Left ventricle myocardium inferior (tissue), 1 donor: Measurements from ENCODE around the gene KCNK18. TPM values are rescaled to one million over a fixed set of nuclear protein-coding genes. Genes with fewer than 3 reads are reported as not detected.

ENCODE experiments used
- DNase-seq: peaks from one replicate; pipeline ENCODE4 v3.0.0-alpha.2; 2020
- H3K27ac ChIP-seq: fragments of 200-600 bp; replicated peaks from 2 replicates; pipeline ENCODE4 v1.8.0; 2021
- H3K27me3 ChIP-seq: fragments of 200-600 bp; 2 replicates; pipeline ENCODE4 v1.8.0; 2021; ENCODE audit warnings: low read depth
- H3K36me3 ChIP-seq: fragments of 200-600 bp; 2 replicates; pipeline ENCODE4 v1.8.0; 2021
- H3K4me1 ChIP-seq: fragments of 200-600 bp; 2 replicates; pipeline ENCODE4 v1.8.0; 2021
- H3K4me3 ChIP-seq: fragments of 200-600 bp; 2 replicates; pipeline ENCODE4 v1.8.0; 2021; ENCODE audit warnings: mild to moderate bottlenecking, moderate library complexity
- H3K9me3 ChIP-seq: fragments of 200-600 bp; replicated peaks from 2 replicates; pipeline ENCODE4 v1.8.0; 2021
- CTCF ChIP-seq: fragments of 200-600 bp; IDR thresholded peaks from 2 replicates; pipeline ENCODE4 v1.8.0; 2021; ENCODE audit warnings: antibody characterized with exemption, mild to moderate bottlenecking, borderline replicate concordance
- intact Hi-C: fragments of 100-400 bp; cut with micrococcal nuclease; formaldehyde crosslinking; loops from one replicate; pipeline ENCODE4 v1.11.0; 2022
- total RNA-seq: library from RNA; stranded (reverse); fragmentation: NEBNext Ultra II Directional; extraction: Animal tissue kit (Norgen Biotek cat#: 25700); gene quantifications from one replicate; pipeline ENCODE4 v1.2.1, GENCODE V29; 2021
- donor health status: DM: no; HTN: yes; CAD: no; lungs with severe emphysema.

The KCNK18 gene
- total RNA-seq, 1 donor from 2014 or later: not detected

- no peak for TF ChIP-seq CTCF
- Histone ChIP-seq H3K27ac (no peak overlapping the region), H3K9me3 (peaks cover 22% of the 10 kb centered on the region), H3K4me1 (no peaks in the 10 kb centered on the region), H3K36me3 (no peaks in the 10 kb centered on the region), H3K27me3 (peaks cover 51% of the 10 kb centered on the region), H3K4me3 (no peak overlapping the region)
- no peak for DNase-seq
- intact Hi-C loops: no loop called here
Measured at GRCh38 chr10:117186832-117187615, 10.3 kb upstream of the KCNK18 start.

GRCh38 chr10:117188371-117188770 lies 8.9 kb upstream of the KCNK18 start:
- Histone ChIP-seq H3K27ac (no peak overlapping the region), H3K36me3 (no peaks in the 10 kb centered on the region), H3K9me3 (peaks cover 22% of the 10 kb centered on the region), H3K4me3 (no peak overlapping the region), H3K27me3 (peaks cover 45% of the 10 kb centered on the region), H3K4me1 (no peaks in the 10 kb centered on the region)
- intact Hi-C loops: no loop called here
- no peak for TF ChIP-seq CTCF
- no peak for DNase-seq

GRCh38 chr10:117189557-117189956 lies 7.7 kb upstream of the KCNK18 start:
- no peak overlapping the region for H3K27ac ChIP-seq
- peaks cover 45% of the 10 kb centered on the region for H3K27me3 ChIP-seq
- H3K4me3 ChIP-seq: no peak overlapping the region
- no peaks in the 10 kb centered on the region for H3K36me3 ChIP-seq
- no peak for DNase-seq
- intact Hi-C loops: no loop called here
- no peaks in the 10 kb centered on the region for H3K4me1 ChIP-seq
- peaks cover 22% of the 10 kb centered on the region for H3K9me3 ChIP-seq
- TF ChIP-seq CTCF: no peak

GRCh38 chr10:117198088-117198487 lies 799 bp downstream of the KCNK18 start:
- no peaks in the 10 kb centered on the region for H3K4me1 ChIP-seq

GRCh38 chr10:117201826-117202225 lies 4.5 kb downstream of the KCNK18 start:
- intact Hi-C loops: no loop called here
- no peak for DNase-seq
- no peak for TF ChIP-seq CTCF
- no peaks in the 10 kb centered on the region for H3K4me1 ChIP-seq
- H3K27me3 ChIP-seq: peaks cover 82% of the 10 kb centered on the region
- H3K36me3 ChIP-seq: no peaks in the 10 kb centered on the region
- H3K4me3 ChIP-seq: no peak overlapping the region
- H3K9me3 ChIP-seq: peaks cover 8% of the 10 kb centered on the region
- no peak overlapping the region for H3K27ac ChIP-seq

More at GRCh38 chr10:117198088-117198487, 799 bp downstream of the KCNK18 start:
- DNase-seq: no peak
- H3K27ac ChIP-seq: no peak overlapping the region
- H3K9me3 ChIP-seq: no peaks in the 10 kb centered on the region
- H3K36me3 ChIP-seq: no peaks in the 10 kb centered on the region
- no peak for TF ChIP-seq CTCF
- intact Hi-C loops: no loop called here
- no peak overlapping the region for H3K4me3 ChIP-seq
- H3K27me3 ChIP-seq: peaks cover 93% of the 10 kb centered on the region
